GM18505 (cell line): ENCODE results near the gene MS4A3.
"Not testable (repeated sequence)": the region's sequence is repeated elsewhere in the genome, so short reads cannot be mapped to it uniquely, and the experiment has no call there.

Experiments
- ATAC-seq: cut with Tn5 transposase; IDR thresholded peaks from one replicate; pipeline ENCODE4 v1.9.1; 2021; ENCODE audit not compliant: unreplicated experiment
- POLR2A ChIP-seq: IDR thresholded peaks from 4 replicates; pipeline ENCODE4 v1.6.1; 2011; ENCODE audit warnings: borderline replicate concordance; ENCODE audit not compliant: insufficient read depth, insufficient read length; ENCODE audit errors: extremely low read depth

Gene MS4A3

GRCh38 chr11:60077216-60077817 is 20.9 kb downstream of the MS4A3 start:
- no peak for TF ChIP-seq POLR2A
- no peak for ATAC-seq

GRCh38 chr11:60077981-60078380 is 21.5 kb downstream of the MS4A3 start:
- ATAC-seq: no peak
- no peak for TF ChIP-seq POLR2A

GRCh38 chr11:60078745-60079144 is 22.3 kb downstream of the MS4A3 start:
- no peak for TF ChIP-seq POLR2A
- ATAC-seq: no peak

GRCh38 chr11:60080535-60080934 is 24.1 kb downstream of the MS4A3 start:
- no peak for TF ChIP-seq POLR2A
- ATAC-seq: no peak

GRCh38 chr11:60084631-60085273 is 28.3 kb downstream of the MS4A3 start:
- no peak for ATAC-seq
- no peak for TF ChIP-seq POLR2A

- ATAC-seq: no peak
Measured at GRCh38 chr11:60085909-60086308, 29.4 kb downstream of the MS4A3 start.

GRCh38 chr11:60087239-60087638 is 30.8 kb downstream of the MS4A3 start:
- ATAC-seq: no peak
- TF ChIP-seq POLR2A: no peak

More at GRCh38 chr11:60085909-60086308, 29.4 kb downstream of the MS4A3 start:
- no peak for TF ChIP-seq POLR2A

GRCh38 chr11:60088364-60088763 is 31.9 kb downstream of the MS4A3 start, which contains the start of gene MS4A2:
MS4A2 (plus strand) TSS chr11:60088664; CDS start chr11:60088766, 102 bp downstream.
- no peak for TF ChIP-seq POLR2A
- no peak for ATAC-seq

GRCh38 chr11:60095477-60096120 is 39.1 kb downstream of the MS4A3 start:
- no peak for TF ChIP-seq POLR2A
- no peak for ATAC-seq

GRCh38 chr11:60097189-60097588 is 40.7 kb downstream of the MS4A3 start:
- TF ChIP-seq POLR2A: no peak
- ATAC-seq: no peak

GRCh38 chr11:60098508-60098907 is 42.0 kb downstream of the MS4A3 start:
- ATAC-seq: peak; percentile 48
- TF ChIP-seq POLR2A: no peak

GRCh38 chr11:60100516-60100915 is 44.1 kb downstream of the MS4A3 start:
- no peak for TF ChIP-seq POLR2A
- no peak for ATAC-seq

GRCh38 chr11:60101368-60101767 is 44.9 kb downstream of the MS4A3 start:
- not testable (repeated sequence) for ATAC-seq

- ATAC-seq: not testable (repeated sequence)
Measured at GRCh38 chr11:60104471-60105115, 48.1 kb downstream of the MS4A3 start.

GRCh38 chr11:60108631-60109030 is 52.2 kb downstream of the MS4A3 start:
- ATAC-seq: not testable (repeated sequence)
